Ovary (tissue), 3 donors: Measurements from ENCODE around the gene ZMYND8.

Experiments used
- CTCF ChIP-seq, 3 donors: fragments of 450-650 bp in 2 of 3; fragments of 200-600 bp in 1 of 3; IDR thresholded peaks; one replicate each; pipeline versions ENCODE4 v1.5.1 to v1.8.0; 2016 to 2022; ENCODE audit warnings: antibody characterized with exemption in 3 of 3, mild to moderate bottlenecking in 1 of 3
- EP300 ChIP-seq: sonication (generic); formaldehyde crosslinking; IDR thresholded peaks from one replicate; pipeline ENCODE4 v1.6.1; 2017; ENCODE audit warnings: antibody characterized with exemption
- POLR2A ChIP-seq: fragments of 450-650 bp; IDR thresholded peaks from one replicate; pipeline ENCODE4 v1.6.1; 2017; ENCODE audit warnings: antibody characterized with exemption, mild to moderate bottlenecking, moderate library complexity
- donor health status: DM: no; HTN: no; CAD: no.

DNA sequence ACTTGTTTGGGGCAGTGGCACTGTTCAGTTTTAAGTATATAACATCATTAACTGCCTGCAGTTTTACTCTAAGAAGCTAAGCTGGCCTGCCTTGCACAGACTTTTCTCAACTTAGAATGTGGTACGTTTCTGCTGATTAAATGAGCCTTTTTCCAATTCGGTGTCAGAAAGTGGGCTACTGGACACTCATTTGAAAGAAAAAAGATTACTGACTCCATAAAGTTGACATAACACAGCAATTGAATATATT is 2.1 kb downstream of the ZMYND8 start:
- no peak for TF ChIP-seq CTCF (IDR thresholded peaks at IDR 0.05)
- TF ChIP-seq EP300 = no peak
- TF ChIP-seq POLR2A = no peak
